GM12874 (cell line): ENCODE measurements around the gene SMIM7.
A peak's percentile ranks its signal among the peaks of the same experiment; 100 is the strongest.

Source experiments
- CTCF ChIP-seq: IDR thresholded peaks from 2 replicates; pipeline ENCODE4 v1.5.1; 2011; ENCODE audit warnings: low read depth, mild to moderate bottlenecking, control low read depth, low read length, moderate library complexity; ENCODE audit not compliant: insufficient read depth

Gene SMIM7

GRCh38 chr19:16659832-16660708 is at the start of gene SMIM7:
Gene SMIM7, minus strand, starts transcription at chr19:16660144. Its CDS starts 34 bp downstream, at chr19:16660110.
- TF ChIP-seq CTCF, result peak; percentile 14; the same call in 1 of the 2 replicates

- TF ChIP-seq CTCF, result no peak
Observed at GRCh38 chr19:16703677-16704076, 43.7 kb upstream of the SMIM7 start.

GRCh38 chr19:16702123-16702522 is 42.2 kb upstream of the SMIM7 start:
- no peak for TF ChIP-seq CTCF

GRCh38 chr19:16698914-16699313 is 39.0 kb upstream of the SMIM7 start:
- TF ChIP-seq CTCF, result no peak

GRCh38 chr19:16688084-16688483 is 28.1 kb upstream of the SMIM7 start:
- no peak for TF ChIP-seq CTCF

- no peak for TF ChIP-seq CTCF
Observed at GRCh38 chr19:16684216-16684615, 24.3 kb upstream of the SMIM7 start.

GRCh38 chr19:16682539-16682938 is 22.6 kb upstream of the SMIM7 start:
- TF ChIP-seq CTCF, result no peak
